ENCODE measurements around the gene ZNF682. TPM values are rescaled to one million over a fixed set of nuclear protein-coding genes. Genes with fewer than 3 reads are reported as not detected.
"Not testable (repeated sequence)": the region's sequence is repeated elsewhere in the genome, so short reads cannot be mapped to it uniquely, and the experiment has no call there.

Gene ZNF682
- 9.6 TPM for total RNA-seq
- long read RNA-seq, partial matches to known transcripts, result 1 of 3 reads
- long read RNA-seq, other reads (novel, unspliced or antisense), result 0 of 3 reads

- DNase-seq, result peak; percentile 95
- H3K4me1 ChIP-seq, result peaks cover 5% of the 10 kb centered on the region
- ATAC-seq, result peak; percentile 100
- no peaks in the 10 kb centered on the region for H3K9me3 ChIP-seq
- no peaks in the 10 kb centered on the region for H3K36me3 ChIP-seq
- TF ChIP-seq CTCF (IDR thresholded peaks at IDR 0.05), result no peak
- intact Hi-C loops (cut with DNase I), result no loop called here
- peak within 1 kb of the TSS; percentile 95 for H3K4me3 ChIP-seq
- peak within 1 kb of the TSS; percentile 87 for H3K27ac ChIP-seq
- no peaks in the 10 kb centered on the region for H3K27me3 ChIP-seq
These were observed at the start of gene ZNF682 for GRCh38 chr19:20039203-20039723. ZNF682 (minus strand) TSS chr19:20039505; CDS start chr19:20039345, 160 bp downstream.

GRCh38 chr19:20082876-20083275 is 43.6 kb upstream of the ZNF682 start:
- ATAC-seq; H3K27ac ChIP-seq; H3K36me3 ChIP-seq; intact Hi-C loops (cut with DNase I); H3K27me3 ChIP-seq; H3K4me1 ChIP-seq; H3K9me3 ChIP-seq; DNase-seq; H3K4me3 ChIP-seq: not testable (repeated sequence)

- H3K27me3 ChIP-seq; H3K36me3 ChIP-seq; DNase-seq; H3K27ac ChIP-seq; H3K4me3 ChIP-seq; ATAC-seq; intact Hi-C loops (cut with DNase I); H3K9me3 ChIP-seq; H3K4me1 ChIP-seq: not testable (repeated sequence)
These were observed 43.0 kb upstream of the ZNF682 start for GRCh38 chr19:20082232-20082833.

GRCh38 chr19:20080656-20081055 is 41.4 kb upstream of the ZNF682 start:
- no peaks in the 10 kb centered on the region for H3K4me1 ChIP-seq
- no peaks in the 10 kb centered on the region for H3K9me3 ChIP-seq
- intact Hi-C loops (cut with DNase I), result no loop called here
- H3K4me3 ChIP-seq, result no peak overlapping the region
- no peak for TF ChIP-seq CTCF (IDR thresholded peaks at IDR 0.05)
- no peaks in the 10 kb centered on the region for H3K27me3 ChIP-seq
- H3K36me3 ChIP-seq, result no peaks in the 10 kb centered on the region
- DNase-seq, result no peak
- no peak overlapping the region for H3K27ac ChIP-seq
- ATAC-seq, result no peak

GRCh38 chr19:20079476-20079875 is 40.2 kb upstream of the ZNF682 start:
- ATAC-seq (no peak), DNase-seq (no peak)
- no peaks in the 10 kb centered on the region for H3K27me3 ChIP-seq
- no peak overlapping the region for H3K4me3 ChIP-seq
- TF ChIP-seq CTCF (IDR thresholded peaks at IDR 0.05), result no peak
- no peaks in the 10 kb centered on the region for H3K4me1 ChIP-seq
- intact Hi-C loops (cut with DNase I), result no loop called here
- H3K27ac ChIP-seq, result no peak overlapping the region
- no peaks in the 10 kb centered on the region for H3K9me3 ChIP-seq
- H3K36me3 ChIP-seq, result no peaks in the 10 kb centered on the region

GRCh38 chr19:20078581-20079031 is 39.3 kb upstream of the ZNF682 start:
- no peak for ATAC-seq
- Histone ChIP-seq H3K27ac (peak overlapping the region; percentile 27), H3K36me3 (no peaks in the 10 kb centered on the region), H3K27me3 (no peaks in the 10 kb centered on the region), H3K9me3 (no peaks in the 10 kb centered on the region), H3K4me1 (no peaks in the 10 kb centered on the region), H3K4me3 (peak overlapping the region; percentile 56)
- peak; percentile 67 for DNase-seq
- TF ChIP-seq CTCF (IDR thresholded peaks at IDR 0.05), result no peak
- intact Hi-C loops (cut with DNase I), result no loop called here

Data from upper lobe of right lung (tissue), 1 donor.